Mesothelial cell of epicardium (in vitro differentiated cells): ENCODE data around the gene SLC2A5. TPM values are rescaled to one million over a fixed set of nuclear protein-coding genes. Genes with fewer than 3 reads are reported as not detected.

Experiments
- DNase-seq, 2 experiments: peaks; one replicate each; pipeline ENCODE4 v3.0.0; 2021; ENCODE audit warnings: low spot score in 2 of 2; ENCODE audit not compliant: unreplicated experiment in 2 of 2
- H3K27ac Mint-ChIP-seq: 2 replicates; pipeline ENCODE4 v1.8.0; 2021; ENCODE audit warnings: mixed read lengths
- H3K27me3 Mint-ChIP-seq: 2 replicates; pipeline ENCODE4 v1.8.0; 2021; ENCODE audit warnings: low read depth, mixed read lengths
- H3K36me3 Mint-ChIP-seq: 2 replicates; pipeline ENCODE4 v1.8.0; 2021; ENCODE audit warnings: mixed read lengths
- H3K4me1 Mint-ChIP-seq: 2 replicates; pipeline ENCODE4 v1.8.0; 2021; ENCODE audit warnings: mixed read lengths
- H3K4me3 Mint-ChIP-seq: 2 replicates; pipeline ENCODE4 v1.8.0; 2021; ENCODE audit warnings: mild to moderate bottlenecking, moderate library complexity, mixed read lengths
- H3K9me3 Mint-ChIP-seq: 2 replicates; pipeline ENCODE4 v1.8.0; 2021; ENCODE audit warnings: mixed read lengths
- CTCF ChIP-seq: fragments of 200-600 bp; sonication (generic); IDR thresholded peaks from one replicate; pipeline ENCODE4 v1.5.0; 2021; ENCODE audit warnings: antibody characterized with exemption; ENCODE audit not compliant: unreplicated experiment
- total RNA-seq: library from RNA; stranded (reverse); gene quantifications from 3 replicates; pipeline ENCODE4 v1.2.1, GENCODE V29; 2021

The SLC2A5 gene
- total RNA-seq, 1 donor from 2014 or later, result 0.13 TPM

DNA sequence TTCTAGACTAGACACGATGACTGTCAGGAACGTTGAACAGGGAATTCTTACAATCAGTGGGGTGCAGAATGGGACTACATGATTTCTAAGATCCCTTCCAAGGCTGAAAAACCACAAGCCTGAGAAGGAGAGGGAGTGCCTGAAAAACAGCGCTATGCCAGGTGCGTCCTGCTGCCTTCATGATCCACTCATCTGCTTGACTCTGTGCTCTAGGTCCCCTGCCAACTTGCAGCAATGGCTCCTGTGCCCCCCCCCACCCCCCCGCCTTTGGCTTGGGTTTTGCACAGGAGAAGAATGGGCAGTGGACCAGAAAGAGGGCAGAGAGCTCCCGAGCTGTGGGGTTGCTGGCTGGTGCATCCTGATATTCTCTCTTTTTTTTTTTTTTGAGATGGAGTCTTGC, 49.1 kb downstream of the SLC2A5 start:
- no peak for DNase-seq
- H3K27ac Mint-ChIP-seq, result no peak overlapping the region
- H3K4me1 Mint-ChIP-seq, result peaks cover 30% of the 10 kb centered on the region
- peaks cover 3% of the 10 kb centered on the region for H3K27me3 Mint-ChIP-seq
- H3K36me3 Mint-ChIP-seq, result no peaks in the 10 kb centered on the region
- no peak overlapping the region for H3K4me3 Mint-ChIP-seq
- no peak for TF ChIP-seq CTCF
- H3K9me3 Mint-ChIP-seq, result no peaks in the 10 kb centered on the region

GRCh38 chr1:9019896-9020295, 49.5 kb downstream of the SLC2A5 start:
- Mint-ChIP-seq H3K9me3 (no peaks in the 10 kb centered on the region), H3K36me3 (no peaks in the 10 kb centered on the region), H3K27ac (peak overlapping the region; percentile 11), H3K4me1 (peaks cover 30% of the 10 kb centered on the region), H3K27me3 (peaks cover 3% of the 10 kb centered on the region), H3K4me3 (no peak overlapping the region)
- DNase-seq, result no peak
- TF ChIP-seq CTCF, result no peak

GRCh38 chr1:9018333-9018732, 51.1 kb downstream of the SLC2A5 start:
- peak overlapping the region; percentile 39 for H3K27ac Mint-ChIP-seq
- no peak for TF ChIP-seq CTCF
- H3K27me3 Mint-ChIP-seq, result peaks cover 3% of the 10 kb centered on the region
- H3K36me3 Mint-ChIP-seq, result no peaks in the 10 kb centered on the region
- peak overlapping the region; percentile 33 for H3K4me3 Mint-ChIP-seq
- peak; percentile 56 to 69 for DNase-seq
- H3K4me1 Mint-ChIP-seq, result peaks cover 30% of the 10 kb centered on the region
- H3K9me3 Mint-ChIP-seq, result no peaks in the 10 kb centered on the region

DNA sequence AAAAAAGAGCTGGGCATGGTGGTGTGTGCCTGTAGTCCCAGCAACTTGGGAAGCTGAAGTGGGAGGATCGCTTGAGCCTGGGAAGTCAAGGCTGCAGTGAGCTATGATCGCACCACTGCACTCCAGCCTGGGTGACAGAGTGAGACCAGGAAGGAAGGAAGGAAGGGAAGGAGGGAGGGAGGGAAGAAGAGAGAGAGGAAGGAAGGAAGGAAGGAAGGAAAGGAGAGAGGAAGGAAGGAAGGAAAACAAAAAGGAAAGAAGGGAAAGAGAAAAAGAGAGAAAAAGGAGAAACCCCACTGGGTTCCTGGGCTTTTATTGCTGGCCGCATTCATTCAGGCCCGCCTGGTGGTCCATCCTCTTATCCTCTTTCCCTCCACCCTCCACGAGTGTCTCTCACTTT, 53.0 kb downstream of the SLC2A5 start:
- Mint-ChIP-seq H3K4me1 (peaks cover 30% of the 10 kb centered on the region), H3K27me3 (peaks cover 3% of the 10 kb centered on the region), H3K9me3 (no peaks in the 10 kb centered on the region), H3K27ac (no peak overlapping the region), H3K36me3 (no peaks in the 10 kb centered on the region), H3K4me3 (no peak overlapping the region)
- no peak for DNase-seq
- TF ChIP-seq CTCF, result no peak

DNA sequence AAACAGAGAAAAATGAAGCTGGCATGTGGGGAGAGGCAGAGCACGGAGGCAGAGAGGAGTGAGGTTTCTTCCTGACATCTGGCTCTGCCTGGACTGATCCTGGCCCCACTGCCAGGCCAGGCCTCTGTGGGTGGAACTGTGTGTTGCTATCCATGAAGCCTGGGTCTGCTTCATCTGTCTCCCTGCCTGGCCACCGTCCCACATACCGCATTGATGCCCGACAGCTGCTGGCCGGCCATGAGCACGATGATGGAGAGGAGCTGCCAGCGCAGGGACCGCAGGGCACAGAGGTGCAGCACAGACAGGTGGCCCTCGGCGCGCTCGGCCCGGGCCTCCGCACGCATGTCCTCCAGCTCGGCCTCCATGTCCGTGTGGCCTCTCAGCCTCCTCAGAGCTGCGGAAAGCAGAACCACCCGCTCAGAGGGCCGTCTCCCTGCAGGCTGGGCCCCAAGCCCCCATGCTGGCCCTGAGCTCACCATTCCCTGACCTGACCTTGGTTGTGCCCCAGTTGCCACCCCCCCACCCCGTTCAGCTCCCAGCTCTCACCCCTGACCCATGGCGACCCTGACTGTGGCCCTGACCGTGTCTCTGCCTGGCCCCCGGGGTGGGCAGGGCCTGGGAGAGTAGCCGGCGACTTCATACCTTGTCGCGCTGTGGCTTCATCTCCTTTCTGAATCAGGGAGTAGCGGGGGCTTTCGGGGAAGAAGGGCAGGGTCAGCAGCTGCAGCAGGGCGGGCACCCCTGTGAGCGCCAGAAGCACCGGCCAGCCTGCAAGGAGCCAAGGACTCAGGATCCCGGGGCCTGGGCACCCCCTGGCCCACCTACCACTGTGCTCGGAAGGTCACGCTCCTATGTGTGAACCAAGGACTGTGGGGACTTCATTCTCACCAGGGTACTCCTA, 54.7 kb downstream of the SLC2A5 start:
- no peak overlapping the region for H3K27ac Mint-ChIP-seq
- H3K36me3 Mint-ChIP-seq, result no peaks in the 10 kb centered on the region
- no peak for DNase-seq
- peaks cover 21% of the 10 kb centered on the region for H3K4me1 Mint-ChIP-seq
- H3K9me3 Mint-ChIP-seq, result no peaks in the 10 kb centered on the region
- peaks cover 3% of the 10 kb centered on the region for H3K27me3 Mint-ChIP-seq
- no peak for TF ChIP-seq CTCF
- no peak overlapping the region for H3K4me3 Mint-ChIP-seq
